ENCODE measurements around the gene DACH1.

DACH1 gene

DNA sequence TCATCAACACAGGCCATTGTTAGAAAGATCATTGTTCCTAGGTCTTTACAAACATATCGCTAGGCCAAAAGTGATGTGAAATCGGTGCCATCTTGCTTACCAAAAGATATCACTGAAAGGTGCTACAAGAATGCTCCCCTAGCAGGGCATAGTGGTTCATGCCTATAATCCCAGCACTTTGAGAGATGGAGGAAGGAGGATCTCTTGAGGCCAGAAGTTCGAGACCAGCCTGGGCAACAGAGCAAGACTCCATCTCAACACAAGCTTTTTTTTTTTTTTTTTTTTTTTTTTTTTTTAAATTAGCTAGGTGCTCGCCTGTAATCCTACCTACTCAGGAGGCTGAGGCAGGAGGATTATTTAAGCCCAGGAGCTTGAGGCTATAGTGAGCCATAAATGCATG is 92.1 kb downstream of the DACH1 start:
- no peak for DNase-seq (ENCODE audit: low spot score)

DNA sequence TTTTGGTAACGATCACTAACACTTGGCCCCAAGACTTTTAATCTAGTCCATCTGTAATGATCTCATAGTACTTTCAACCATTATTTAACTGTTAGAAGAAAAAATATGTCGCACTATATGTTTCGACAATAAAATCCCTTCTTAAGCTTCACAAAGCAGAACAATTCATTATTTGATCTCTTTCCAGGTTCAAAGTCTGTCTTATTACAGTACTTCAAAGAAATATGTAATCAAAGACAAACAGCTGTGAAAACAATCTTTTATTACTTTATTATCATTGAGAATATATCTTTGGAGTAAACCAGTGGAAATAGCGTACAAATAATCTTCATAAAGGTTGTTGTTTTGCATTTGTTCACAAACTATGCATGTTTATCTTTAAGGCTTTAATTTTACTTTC is 93.5 kb downstream of the DACH1 start:
- no peak for DNase-seq (ENCODE audit: low spot score)

DNA sequence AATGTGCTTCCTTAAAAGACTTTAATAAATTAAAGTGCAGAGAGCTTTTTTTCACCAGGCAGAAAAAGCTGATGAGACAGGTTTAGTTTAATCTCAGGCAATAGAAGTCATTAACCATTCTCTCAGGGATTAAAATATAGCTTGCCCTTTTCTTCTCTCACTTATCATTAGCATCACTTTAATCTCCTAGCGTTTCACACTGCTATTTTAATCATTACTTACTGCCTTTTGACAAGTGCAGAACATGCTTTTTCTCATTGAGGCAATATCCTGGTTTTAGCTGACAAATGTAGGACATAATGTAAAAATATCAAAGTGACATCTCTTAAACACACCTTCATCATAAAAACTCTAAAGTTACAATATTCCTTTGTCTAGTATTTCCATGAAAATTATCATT is 94.6 kb downstream of the DACH1 start:
- no peak for DNase-seq (ENCODE audit: low spot score)

DNA sequence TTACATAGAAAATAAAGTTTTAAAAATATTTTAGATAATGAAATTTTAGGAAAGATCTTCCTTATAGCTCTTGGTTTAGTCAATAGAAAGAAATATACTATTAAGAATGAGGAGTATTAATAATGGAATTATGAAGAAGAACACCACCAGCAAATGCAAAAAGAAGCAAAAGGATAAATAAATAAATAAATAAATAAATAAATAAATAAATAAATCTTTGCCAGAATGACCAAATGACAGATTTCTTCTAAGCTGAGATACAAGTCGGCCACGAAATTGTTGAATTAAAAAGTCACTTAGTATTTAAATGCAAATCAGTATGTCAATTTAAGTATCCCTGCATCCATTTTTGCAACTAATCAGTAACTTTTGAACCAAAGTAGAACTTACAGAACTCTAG is 95.9 kb downstream of the DACH1 start:
- no peak for DNase-seq (ENCODE audit: low spot score)

DNA sequence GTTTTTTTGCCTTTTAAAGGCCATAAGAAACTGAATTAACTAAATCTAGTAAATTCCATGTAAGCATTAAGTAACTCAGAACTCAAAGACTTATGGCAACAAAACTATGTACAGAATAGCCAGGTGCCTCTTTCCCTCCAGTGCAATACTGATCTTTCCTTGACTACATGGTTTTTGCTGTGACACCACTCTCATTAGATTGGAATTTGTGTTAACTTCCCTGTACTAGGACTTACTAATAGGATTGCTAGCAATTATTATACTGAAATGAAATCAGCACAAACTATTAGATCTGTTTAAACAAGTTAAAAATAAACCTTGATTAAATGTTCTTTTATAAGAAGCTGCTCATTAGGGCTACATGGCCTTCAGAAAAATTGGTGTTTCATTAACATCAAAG is 96.3 kb downstream of the DACH1 start:
- no peak for DNase-seq (ENCODE audit: low spot score)

DNA sequence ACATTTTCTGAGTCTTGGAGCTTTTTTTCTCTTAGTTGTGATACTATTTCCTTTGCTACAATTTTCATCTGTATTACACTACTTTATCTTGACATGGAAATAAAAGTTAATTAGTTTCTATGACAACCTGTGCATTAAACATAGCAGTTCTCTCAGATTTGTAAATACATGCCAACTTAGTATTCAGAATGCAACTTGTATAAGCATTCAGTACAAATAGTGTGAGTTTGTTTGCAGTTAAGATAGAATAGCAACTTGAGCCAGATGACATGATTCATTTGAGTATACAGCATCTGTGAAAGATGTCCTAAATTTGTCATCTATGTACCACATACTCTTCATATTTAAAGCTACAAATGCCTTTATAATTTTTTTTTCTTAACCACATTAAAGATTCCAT is 98.1 kb downstream of the DACH1 start:
- no peak for DNase-seq (ENCODE audit: low spot score)

DNA sequence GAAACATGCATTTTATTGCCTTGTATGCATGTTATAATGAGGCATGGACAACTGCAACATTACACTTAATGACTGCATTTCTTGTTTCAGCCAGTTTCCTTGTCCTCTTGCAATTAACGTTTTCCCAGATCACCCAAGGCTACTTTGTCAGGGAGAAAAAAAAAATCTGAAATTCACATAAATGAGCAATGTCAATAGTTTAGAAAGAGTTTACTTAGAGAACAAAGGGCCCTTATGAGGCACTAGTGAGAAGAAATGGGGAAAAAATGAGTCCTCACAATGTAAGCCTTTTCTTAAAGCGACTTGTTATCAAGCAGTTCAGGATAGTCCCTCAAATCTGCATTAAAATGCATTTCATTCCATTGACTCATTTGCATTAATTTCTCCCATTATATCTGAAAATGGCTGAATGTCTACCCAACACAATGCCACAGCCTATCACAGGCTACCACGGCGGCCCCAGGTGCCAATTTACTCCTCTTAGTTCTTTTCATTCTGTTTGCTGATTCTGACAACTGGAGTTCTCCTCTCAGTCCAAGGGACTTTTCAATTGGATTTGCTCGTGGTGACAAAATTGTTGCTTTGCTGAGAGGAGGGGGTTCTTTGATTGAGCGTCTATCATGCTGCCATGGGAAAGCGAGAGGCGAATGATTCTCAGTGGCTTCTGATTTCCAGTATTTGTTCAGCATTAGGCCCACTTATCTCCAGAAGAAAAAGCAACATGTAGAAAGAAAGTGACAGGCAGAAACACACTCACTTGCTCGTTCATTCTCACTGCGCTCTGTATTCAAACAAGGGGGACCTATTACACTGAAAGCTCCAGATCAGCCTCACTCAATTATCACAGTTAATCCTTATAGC is 107.1 kb downstream of the DACH1 start:
- no peak for DNase-seq (ENCODE audit: low spot score)

DNA sequence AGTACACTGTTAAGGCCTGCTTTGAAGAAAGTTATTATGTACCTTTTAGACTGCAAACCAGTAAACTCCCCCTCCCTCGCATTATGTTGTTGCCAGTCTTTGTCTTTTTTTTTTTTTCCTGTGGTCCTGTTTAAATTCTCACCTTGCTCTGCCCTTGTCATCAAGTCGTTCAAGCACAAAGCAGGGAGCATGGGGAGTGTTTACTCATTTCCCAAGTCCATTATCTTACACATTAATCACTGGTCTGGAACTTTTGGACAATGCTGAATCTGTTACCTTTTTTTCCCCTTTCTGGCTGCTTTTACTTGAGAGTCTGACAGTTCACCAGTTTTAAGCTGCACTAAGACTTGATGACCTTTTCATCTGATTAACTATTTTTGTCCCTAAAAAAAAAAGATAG is 108.2 kb downstream of the DACH1 start:
- DNase-seq (ENCODE audit: low spot score) = no peak

DNA sequence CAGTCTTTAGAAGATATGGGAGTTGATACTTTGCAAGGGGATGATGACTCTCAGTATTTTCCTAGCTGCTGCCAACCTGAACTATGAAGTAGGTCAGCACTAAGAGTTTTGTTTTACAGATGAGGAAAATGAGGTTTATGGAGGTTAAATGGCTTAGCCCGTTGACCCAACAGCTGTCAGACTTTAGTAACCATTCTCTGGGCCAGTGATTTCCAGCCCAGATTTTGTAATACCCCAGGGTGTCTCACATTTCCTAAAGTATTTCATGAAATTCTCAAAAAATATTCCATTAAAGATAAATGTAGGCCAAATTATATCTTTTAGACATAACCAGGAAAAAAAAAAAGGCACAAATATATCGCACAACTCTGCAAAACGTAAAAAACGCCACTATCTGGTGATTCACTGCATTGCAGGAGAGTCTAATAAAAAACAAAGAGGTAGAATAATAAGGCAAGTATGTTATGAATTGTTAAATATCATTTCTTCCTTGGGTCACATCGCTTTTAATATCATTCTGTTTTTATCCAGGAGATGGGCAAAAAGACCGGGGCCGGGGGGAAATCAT is 112.5 kb downstream of the DACH1 start:
- DNase-seq (ENCODE audit: low spot score) = no peak

DNA sequence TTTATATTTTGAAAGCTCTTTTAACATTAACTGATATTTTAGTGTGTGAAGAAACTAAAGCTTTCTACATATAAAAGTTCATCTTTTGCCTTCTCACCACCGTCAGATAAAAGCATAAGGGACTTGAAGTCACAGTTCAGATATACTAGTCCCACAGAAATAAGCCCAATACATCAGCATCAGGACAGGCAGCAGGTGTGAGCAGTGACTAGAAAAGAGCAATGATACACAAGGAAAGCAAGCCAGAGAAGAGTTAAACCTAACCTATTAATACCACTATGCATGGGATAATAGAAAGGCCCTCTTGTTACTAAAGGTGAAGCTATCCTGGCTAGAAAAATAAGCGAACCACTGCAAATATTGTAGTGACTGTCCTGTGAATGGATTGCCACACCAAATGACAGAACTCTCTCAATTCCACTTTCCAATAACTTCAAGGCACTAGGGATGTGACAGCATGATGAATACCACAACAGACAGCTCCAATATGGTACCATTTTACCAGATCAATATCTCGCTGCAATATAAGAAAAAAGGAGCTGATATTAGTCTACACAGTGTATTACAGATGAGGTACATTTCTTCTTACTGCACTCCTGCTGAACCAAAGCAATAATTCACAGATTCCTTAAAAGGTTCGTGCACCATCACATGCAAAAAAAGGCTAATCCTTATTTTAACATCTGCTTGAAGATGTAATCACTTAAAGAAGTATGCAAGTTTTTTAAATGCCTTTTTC is 114.1 kb downstream of the DACH1 start:
- no peak for DNase-seq (ENCODE audit: low spot score)

DNA sequence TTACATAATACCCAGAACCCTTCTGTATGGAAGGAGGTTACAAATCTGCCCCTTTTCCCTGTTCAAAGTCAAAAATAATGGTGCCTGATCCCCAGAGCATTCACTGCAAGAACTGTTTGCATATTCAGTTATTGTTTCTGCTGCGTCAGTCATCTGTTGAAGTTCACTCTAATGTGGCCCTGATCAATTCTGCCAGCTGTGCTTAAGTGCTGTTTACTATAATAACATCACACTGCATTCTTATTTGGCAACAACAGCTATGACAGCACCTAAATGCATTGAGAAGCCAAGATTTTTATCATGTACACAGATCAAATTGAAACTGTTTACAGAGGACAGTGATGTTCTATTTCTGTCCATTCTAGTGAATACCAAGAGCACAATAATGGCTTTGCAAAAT is 115.9 kb downstream of the DACH1 start:
- no peak for DNase-seq (ENCODE audit: low spot score)

DNA sequence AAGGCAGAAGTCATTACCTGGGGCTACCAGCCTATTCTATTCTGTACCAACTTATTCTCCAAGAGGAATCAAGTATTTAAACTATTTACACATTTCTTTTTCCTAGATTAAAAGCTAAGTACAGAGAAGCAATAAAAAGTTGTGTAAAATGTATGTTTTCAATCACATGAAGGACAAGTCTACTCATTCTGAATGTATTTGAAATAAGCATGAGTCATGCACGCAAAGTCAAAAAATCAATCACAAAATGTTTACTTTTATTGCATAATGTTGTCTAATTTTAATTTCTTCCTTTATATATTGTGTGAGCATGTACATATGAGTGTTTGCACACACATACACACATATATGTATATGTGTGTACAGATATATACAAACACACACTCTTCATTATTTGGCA is 136.7 kb downstream of the DACH1 start:
- no peak for DNase-seq (ENCODE audit: low spot score)

DNA sequence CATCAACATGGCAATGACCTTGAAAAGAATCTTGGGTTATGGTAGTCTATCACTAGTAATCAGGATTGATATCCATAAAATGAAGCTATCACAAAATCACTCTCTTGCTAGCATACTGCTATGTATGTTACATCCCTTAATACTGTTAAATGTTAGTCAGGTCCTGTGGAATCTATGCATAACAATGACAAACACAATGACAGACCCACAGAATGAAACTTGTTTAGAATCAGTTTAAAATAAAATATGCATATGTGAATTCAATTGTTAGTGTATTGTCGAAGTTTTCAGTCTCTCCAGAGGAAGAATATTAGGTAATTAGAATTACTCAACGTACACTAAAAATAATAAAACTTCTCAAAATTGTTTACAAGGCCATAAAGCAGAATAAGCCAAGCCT is 137.6 kb downstream of the DACH1 start:
- no peak for DNase-seq (ENCODE audit: low spot score)

DNA sequence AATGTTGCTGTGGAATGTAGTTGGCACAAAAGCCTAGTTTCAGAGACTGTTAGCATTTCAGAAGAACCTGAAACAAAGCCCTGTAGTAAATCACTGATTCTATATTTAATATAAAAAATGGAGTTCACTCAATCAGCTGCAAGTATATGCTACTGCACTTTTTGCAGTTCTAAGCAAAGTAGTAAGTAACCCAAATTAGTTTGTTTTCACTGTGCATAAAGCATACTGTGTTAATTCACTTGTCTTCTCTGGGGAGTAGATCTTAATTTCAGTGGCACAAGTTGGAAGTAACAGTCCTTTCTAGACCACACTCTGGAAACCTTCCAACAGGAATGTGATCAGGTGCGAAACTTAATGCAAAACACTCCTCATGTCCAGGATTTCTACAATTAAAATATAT is 139.3 kb downstream of the DACH1 start:
- no peak for DNase-seq (ENCODE audit: low spot score)

DNA sequence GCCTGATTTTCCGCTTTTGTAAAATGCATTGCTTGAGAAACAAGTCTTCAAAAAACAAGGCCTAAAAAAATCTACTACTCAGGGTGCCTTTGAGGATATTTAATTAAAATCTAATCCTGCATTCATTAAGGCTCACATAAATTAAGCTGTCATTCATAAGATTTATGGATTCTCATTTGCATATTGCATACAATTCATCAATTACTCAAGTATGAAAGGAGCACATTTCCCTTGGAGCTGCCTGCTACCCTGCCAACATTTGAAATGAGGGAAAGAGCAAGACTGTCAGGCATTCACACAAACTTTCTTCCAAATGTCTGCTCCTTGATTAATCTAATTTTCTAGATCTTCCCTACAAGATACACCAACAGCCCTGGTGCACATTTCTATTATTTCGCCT is 140.0 kb downstream of the DACH1 start:
- no peak for DNase-seq (ENCODE audit: low spot score)

DNA sequence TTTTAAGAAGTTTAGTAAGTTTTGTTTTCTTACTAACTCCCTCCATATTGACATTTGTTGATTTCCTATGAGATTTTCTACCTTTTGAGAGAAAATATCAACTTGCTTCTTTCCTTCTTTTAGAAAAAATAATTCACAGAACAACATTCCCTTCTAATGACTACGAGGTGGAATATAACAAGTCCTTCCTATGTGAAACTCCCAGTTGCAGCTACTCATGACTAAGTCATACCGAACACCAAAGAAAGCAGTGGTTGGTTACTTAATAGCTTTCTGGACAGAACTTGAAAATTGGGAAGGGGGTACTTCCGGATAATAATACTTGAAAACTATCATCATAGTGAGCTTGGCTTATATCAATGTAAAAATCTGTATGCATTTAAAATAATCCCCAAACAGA is 144.8 kb downstream of the DACH1 start:
- DNase-seq (ENCODE audit: low spot score) = no peak

DNA sequence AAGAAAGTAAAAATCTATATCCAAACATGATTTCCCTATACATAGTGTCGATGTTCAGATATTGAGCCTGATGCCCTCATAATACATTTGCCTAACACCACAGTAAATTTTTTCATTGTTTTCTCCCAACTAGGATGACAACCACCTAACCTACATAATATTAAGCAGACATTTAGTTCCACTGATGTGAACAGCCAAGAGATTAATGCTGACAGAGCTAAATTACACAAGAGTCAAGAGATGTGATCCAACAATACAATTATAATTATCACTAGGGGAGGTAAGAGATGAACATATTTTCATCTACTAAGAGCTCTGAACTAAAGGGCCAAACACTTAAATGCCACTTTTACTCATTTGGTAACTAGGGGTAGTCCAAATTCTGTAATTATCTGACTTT is 145.9 kb downstream of the DACH1 start:
- no peak for DNase-seq (ENCODE audit: low spot score)

DNA sequence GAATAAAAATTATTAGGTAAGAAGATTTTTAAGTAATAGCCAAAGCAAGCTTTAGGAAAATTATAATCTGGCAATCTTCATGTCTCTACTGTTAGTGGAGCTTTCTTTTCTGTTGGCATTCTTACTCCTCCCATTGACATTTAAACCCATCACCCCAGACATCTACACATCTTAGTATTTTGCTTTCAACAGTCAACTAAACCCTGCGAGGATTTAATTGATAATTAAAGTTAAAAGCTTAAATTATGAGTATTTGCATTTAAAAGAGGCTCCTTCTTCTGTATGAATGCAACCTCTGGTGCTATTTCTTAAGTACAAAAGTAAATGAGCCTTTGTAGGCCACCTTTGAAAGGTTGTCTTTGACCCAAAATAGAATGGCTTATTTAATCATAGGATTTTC is 148.1 kb downstream of the DACH1 start:
- DNase-seq (ENCODE audit: low spot score) = no peak

DNA sequence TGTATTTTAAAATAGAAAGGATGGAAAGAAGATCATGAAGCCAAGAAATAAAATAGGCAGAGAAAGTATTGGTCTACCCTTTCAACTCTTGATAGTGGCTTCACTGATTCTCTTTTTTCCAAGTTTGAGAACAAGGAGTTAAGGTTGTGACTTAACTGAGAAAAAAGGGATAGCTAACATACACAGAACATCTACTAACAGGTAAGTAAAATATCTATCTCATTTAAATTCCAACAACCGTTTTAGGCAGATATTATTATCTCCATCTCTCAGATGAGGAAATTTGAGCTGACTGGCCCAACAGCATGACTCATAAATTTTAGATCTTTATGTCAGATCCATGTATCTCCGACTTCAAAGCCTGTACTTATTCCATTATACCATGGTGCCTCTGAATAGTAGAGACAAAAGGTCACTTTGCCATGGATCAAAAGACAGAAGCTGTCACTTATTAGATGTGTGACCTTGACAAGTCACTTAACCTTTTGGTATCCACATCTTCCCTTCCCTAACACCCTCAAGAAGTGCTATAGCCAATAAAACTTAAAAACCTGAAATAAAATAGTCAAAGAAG is 152.1 kb downstream of the DACH1 start:
- no peak for DNase-seq (ENCODE audit: low spot score)

DNA sequence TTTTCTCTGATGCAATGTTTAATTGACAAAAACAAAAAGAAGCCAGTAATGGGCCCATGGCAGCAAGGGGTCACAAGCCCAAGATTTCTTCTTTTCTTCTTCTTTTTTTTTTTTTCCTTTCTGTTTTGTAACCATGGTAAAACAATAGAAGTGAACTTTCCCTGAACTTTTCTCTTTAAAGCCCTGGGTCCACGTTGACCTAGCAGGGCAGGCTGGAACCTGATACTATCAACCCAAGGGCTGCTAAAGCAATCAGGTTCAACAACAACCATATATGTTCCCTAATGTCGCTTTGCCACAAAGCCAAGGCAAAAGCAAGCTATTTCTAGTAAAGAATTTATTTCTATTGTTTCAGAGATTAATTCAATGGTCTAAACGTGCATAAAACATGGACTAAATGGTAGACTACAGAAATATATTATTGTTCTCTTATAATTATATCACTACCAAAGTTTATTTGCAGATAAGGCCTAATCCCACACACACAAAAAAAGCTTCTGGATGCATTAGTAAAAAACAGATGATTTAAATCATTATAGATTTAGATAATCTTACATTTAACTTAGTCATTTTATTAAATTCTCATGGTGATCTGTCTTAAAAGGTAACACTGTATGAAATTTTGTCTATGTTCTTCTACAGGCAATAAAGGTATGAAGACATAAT is 153.9 kb downstream of the DACH1 start:
- no peak for DNase-seq (ENCODE audit: low spot score)

DNA sequence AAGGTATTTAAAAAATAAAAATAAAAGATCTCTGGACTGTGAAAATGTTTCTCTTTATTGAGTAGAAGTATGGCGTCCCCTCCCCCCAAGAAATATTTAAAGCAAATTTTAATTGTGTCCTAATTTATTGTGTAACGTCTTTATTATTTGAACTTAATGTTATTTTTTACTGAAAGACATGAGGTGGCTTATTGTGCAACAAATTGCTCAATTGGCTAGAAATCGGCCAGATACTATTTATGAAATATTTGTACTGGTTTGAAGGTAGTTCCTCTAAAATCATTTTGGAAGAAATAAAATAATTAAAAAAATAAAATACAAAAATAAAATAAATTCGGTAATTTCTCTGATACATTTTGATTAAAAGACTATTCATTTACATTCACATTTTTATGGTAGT is 162.3 kb downstream of the DACH1 start:
- no peak for DNase-seq (ENCODE audit: low spot score)

DNA sequence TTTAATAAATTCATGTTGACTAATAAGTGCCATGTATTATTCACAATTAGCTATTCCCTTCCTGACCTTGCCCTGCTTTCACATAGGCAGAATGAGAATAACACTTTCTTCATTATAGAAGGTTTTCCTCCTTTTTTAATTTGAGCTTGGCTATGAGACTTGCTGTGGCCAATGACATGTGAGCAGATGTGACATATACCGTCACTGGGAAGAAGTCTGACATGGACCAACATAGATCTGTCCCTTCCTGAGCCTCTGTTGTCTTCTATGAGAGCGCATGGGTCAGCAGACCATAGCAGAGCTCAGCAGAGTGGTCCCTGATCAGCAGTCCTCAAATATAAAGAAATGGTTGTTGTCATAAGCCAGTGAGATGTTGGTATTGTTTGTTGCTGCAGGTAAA is 163.9 kb downstream of the DACH1 start:
- no peak for DNase-seq (ENCODE audit: low spot score)

Data from germinal center (tissue), 1 donor.